Aorta (tissue), 5 donors: ENCODE results near the gene FUZ. TPM values are rescaled to one million over a fixed set of nuclear protein-coding genes. Genes with fewer than 3 reads are reported as not detected.

ENCODE experiments used
- ATAC-seq: fragments of 200-7000 bp; cut with Tn5 transposase; one replicate; pipeline ENCODE4 v1.9.1; 2022; ENCODE audit warnings: moderate library complexity; ENCODE audit not compliant: low FRiP score
- DNase-seq, 2 donors: peaks; one replicate each; pipeline ENCODE4 v3.0.0-alpha.2; 2020
- H3K27ac ChIP-seq, 2 donors: one replicate each; pipeline ENCODE4 v1.5.1; 2013; ENCODE audit warnings: low read length in 2 of 2, mild to moderate bottlenecking in 2 of 2, moderate library complexity in 2 of 2, control low read depth in 1 of 2, inconsistent platforms in 1 of 2, low read depth in 1 of 2
- H3K27me3 ChIP-seq, 2 donors: one replicate each; pipeline ENCODE4 v1.6.1; 2013; ENCODE audit warnings: control low read depth in 1 of 2, low read length in 1 of 2, mild to moderate bottlenecking in 1 of 2, moderate library complexity in 1 of 2; ENCODE audit not compliant: insufficient read depth in 2 of 2, control insufficient read depth in 1 of 2
- H3K36me3 ChIP-seq, 2 donors: one replicate each; pipeline ENCODE4 v1.6.1; 2013; ENCODE audit warnings: control low read depth in 1 of 2, low read length in 1 of 2, mild to moderate bottlenecking in 1 of 2; ENCODE audit not compliant: insufficient read depth in 2 of 2, control insufficient read depth in 1 of 2
- H3K4me1 ChIP-seq, 2 donors: one replicate each; pipeline ENCODE4 v1.6.1; 2013; ENCODE audit warnings: low read length in 2 of 2, control low read depth in 1 of 2, mild to moderate bottlenecking in 1 of 2, moderate library complexity in 1 of 2; ENCODE audit not compliant: insufficient read depth in 2 of 2, control insufficient read depth in 1 of 2
- H3K4me3 ChIP-seq, 2 donors: one replicate each; pipeline ENCODE4 v1.5.1; 2013; ENCODE audit warnings: low read length in 2 of 2, control low read depth in 1 of 2, mild to moderate bottlenecking in 1 of 2
- H3K9me3 ChIP-seq: one replicate; pipeline ENCODE4 v1.6.1; 2013; ENCODE audit warnings: mild to moderate bottlenecking, low read length; ENCODE audit not compliant: control insufficient read depth
- WGBS, 2 donors: extraction: QIAGEN DNeasy Blood & Tissue Kit; methylation state at CpG; one replicate each; pipeline ENCODE4 v1.1.7; 2013; 5-methylcytosine and 5-hydroxymethylcytosine counted together
- intact Hi-C, 2 donors: fragments of 100-400 bp; cut with DNase I; formaldehyde crosslinking; loops; one replicate each; pipeline versions ENCODE4 v1.14.2 to v1.15.0; 2022
- polyA plus RNA-seq, 2 donors: library from polyadenylated mRNA; stranded (reverse); fragments of 200-250 nt; gene quantifications; one replicate each; pipeline ENCODE4 v1.2.3, GENCODE V29; 2013
- total RNA-seq, 2 donors: library from RNA; stranded (reverse); fragmentation: NEBNext Ultra II Directional; extraction: Animal tissue kit (Norgen Biotek cat#: 25700); gene quantifications; one replicate each; pipeline ENCODE4 v1.2.1, GENCODE V29; 2021
- donor health status: healthy with polysubstance abuse.
- donor health status: Bipolar disorder and iron deficiency.
- donor health status: DM: no; HTN: no; CAD: no.
- donor health status: DM: no; HTN: no; CAD: no.
- donor health status: DM: yes; HTN: yes; CAD: no.

FUZ gene
- total and polyA plus RNA-seq, 4 donors: 9.3 to 27.8 (median 14.8) TPM

- 86% methylated on average over 19 to 20 of the region's 20 CpGs for WGBS, 2 donors
- H3K27ac ChIP-seq: peak overlapping the region in 1 of 2 donors; percentile 2
Measured at GRCh38 chr19:49807904-49808675, 5.0 kb downstream of the FUZ start.

DNA sequence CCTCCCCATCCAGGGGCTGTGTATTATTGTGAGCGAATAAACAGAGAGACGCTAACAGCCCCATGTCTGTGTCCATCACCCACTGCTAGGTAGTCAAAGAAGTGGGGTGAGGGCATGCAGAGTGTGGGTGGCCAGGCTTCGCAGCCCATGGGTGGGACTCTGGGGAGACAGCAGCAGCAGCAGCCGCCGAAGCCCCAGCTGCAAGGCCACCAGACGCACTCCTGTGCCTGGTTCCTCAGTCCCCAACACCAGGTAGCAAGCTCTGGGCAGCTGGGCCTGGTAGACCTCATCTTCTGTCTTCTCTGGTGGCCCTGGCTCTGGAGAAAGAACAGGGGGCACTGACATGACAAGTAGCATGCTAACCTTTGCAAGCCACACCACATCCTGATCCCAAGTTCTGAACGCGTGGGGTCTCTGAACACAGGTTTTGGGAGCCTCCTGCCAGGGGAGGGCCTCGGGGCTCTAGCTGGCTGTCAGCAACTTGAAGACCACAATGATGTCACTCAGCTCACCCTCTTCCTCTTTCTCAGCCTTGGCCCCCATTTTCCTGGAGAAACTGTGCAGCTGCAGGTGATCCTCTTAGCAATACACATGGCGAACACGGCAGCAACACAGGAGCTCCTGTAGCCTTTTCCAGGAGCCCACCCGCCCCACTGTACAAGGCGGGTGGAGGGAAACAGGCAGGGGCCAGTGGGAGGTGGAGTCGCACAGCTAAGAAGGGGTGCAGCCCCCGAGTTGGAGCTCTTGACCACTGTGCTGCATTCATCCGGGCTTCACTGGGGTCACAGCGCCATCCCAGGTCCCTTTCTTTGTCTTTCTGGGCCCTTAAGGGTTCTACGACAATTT, 5.8 kb downstream of the FUZ start:
- Histone ChIP-seq H3K4me1 (no peaks in the 10 kb centered on the region), H3K36me3 (peaks cover 0 to 2% of the 10 kb centered on the region in 2 donors), H3K9me3 (no peaks in the 10 kb centered on the region), H3K27me3 (no peaks in the 10 kb centered on the region), H3K4me3 (no peak overlapping the region), H3K27ac (no peak overlapping the region)
- 86 to 87% methylated on average over 18 of the region's 18 CpGs for WGBS, 2 donors
- intact Hi-C loops: loop anchor here (5.0 kb wide), 1 partner anchor 40 kb away; the partner anchor contains the start of gene AP2A1 (in 2 of the 2)
- ATAC-seq (no peak), DNase-seq (no peak)

More at GRCh38 chr19:49807904-49808675, 5.0 kb downstream of the FUZ start:
- Histone ChIP-seq H3K9me3 (no peaks in the 10 kb centered on the region), H3K36me3 (peaks cover 0 to 2% of the 10 kb centered on the region in 2 donors), H3K4me3 (no peak overlapping the region), H3K27me3 (no peaks in the 10 kb centered on the region), H3K4me1 (no peaks in the 10 kb centered on the region)
- intact Hi-C loops: loop anchor here (5.0 kb wide), 1 partner anchor 41 kb away; the partner anchor contains the start of gene AP2A1 (in 2 of the 2)
- ATAC-seq: no peak
- DNase-seq: no peak

DNA sequence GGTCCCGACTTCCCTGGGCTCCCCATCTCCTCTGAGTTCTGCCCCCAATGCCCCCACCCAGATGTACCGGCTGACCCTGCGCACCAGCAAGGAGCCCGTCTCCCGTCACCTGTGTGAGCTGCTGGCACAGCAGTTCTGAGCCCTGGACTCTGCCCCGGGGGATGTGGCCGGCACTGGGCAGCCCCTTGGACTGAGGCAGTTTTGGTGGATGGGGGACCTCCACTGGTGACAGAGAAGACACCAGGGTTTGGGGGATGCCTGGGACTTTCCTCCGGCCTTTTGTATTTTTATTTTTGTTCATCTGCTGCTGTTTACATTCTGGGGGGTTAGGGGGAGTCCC, 6.5 kb downstream of the FUZ start:
- Histone ChIP-seq H3K36me3 (peaks cover 0 to 2% of the 10 kb centered on the region in 2 donors), H3K4me1 (no peaks in the 10 kb centered on the region), H3K9me3 (no peaks in the 10 kb centered on the region), H3K27me3 (no peaks in the 10 kb centered on the region), H3K4me3 (no peak overlapping the region), H3K27ac (no peak overlapping the region)
- 88 to 91% methylated on average over 8 of the region's 8 CpGs for WGBS, 2 donors
- ATAC-seq (no peak), DNase-seq (no peak)
- intact Hi-C loops: loop anchor here (5.0 kb wide), 1 partner anchor 39 kb away; the partner anchor contains the start of gene AP2A1 (in 2 of the 2)

DNA sequence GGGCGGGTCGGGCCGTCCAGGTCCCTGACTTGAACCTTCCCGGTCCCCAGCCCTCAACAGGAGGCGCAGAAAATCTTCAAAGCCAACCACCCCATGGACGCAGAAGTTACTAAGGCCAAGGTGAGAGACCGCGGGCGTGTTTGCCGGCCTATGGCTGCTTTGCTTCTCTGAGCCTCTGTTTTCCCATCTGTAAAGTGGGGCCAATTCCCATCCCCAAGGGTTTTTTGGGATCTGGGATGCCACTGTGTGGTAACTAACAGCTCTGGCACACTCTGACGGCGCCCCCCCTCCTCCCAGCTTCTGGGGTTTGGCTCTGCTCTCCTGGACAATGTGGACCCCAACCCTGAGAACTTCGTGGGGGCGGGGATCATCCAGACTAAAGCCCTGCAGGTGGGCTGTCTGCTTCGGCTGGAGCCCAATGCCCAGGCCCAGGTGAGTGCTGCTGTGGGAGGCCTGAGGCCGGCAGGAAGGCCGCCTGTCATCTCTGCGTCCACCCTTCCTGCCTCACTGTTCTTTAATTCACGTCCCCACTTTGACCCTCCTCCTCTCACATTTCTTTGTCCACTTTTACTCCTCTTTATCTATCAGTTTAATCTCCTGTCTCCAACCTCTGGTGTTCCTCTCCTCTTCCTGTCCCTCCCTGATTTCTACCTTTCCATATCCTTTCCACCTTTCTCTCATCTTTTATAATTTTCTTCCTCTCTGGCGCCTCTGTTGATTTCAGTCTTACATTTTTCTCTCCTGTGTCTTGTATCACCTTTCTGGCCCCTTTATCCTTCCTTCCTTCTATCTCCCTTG, 7.1 kb downstream of the FUZ start:
- H3K36me3 ChIP-seq: peaks cover 0 to 4% of the 10 kb centered on the region in 2 donors
- H3K4me1 ChIP-seq: no peaks in the 10 kb centered on the region
- WGBS, 2 donors: 80 to 83% methylated on average over 20 of the region's 20 CpGs

GRCh38 chr19:49803529-49803856, 9.6 kb downstream of the FUZ start:
- no peak for DNase-seq
- Histone ChIP-seq H3K27me3 (no peaks in the 10 kb centered on the region), H3K4me1 (no peaks in the 10 kb centered on the region), H3K9me3 (no peaks in the 10 kb centered on the region), H3K36me3 (peaks cover 0 to 9% of the 10 kb centered on the region in 2 donors), H3K4me3 (no peak overlapping the region), H3K27ac (no peak overlapping the region)
- 90% methylated on average over 6 of the region's 6 CpGs for WGBS, 2 donors
- ATAC-seq: no peak
- intact Hi-C loops: no loop called here

More for the DNA sequence above, 7.1 kb downstream of the FUZ start:
- Histone ChIP-seq H3K27me3 (no peaks in the 10 kb centered on the region), H3K4me3 (no peak overlapping the region), H3K9me3 (no peaks in the 10 kb centered on the region), H3K27ac (no peak overlapping the region)
- ATAC-seq (no peak), DNase-seq (no peak)
- intact Hi-C loops: loop anchor here (5.0 kb wide), 1 partner anchor 39 kb away; the partner anchor contains the start of gene AP2A1 (in 2 of the 2)

DNA sequence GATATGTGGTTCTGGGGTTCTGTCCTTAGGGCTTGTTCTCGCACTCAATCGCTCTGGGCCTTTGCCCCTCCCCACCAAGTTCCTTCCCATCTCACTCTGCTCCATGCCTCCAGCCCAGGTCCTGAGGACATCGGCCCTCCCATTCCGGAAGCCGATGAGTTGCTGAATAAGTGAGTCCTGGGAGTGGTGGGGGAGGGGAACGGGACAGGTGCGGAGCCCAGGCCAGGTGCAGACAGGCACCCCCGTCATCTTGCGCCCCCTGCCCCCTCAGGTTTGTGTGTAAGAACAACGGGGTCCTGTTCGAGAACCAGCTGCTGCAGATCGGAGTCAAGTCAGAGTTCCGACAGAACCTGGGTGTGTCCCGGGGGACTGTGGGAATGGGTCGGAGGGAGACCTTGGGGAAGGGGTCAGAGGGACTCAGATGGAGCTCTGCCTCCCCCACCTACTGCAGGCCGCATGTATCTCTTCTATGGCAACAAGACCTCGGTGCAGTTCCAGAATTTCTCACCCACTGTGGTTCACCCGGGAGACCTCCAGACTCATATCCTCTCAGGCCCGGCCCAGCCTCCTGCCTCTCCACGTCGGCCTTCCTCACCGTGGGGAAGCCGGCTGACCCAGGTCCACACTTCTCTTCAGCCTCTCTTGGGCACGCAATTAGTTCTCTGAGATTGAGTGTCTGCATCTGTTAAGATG, 10.1 kb downstream of the FUZ start:
- ATAC-seq: no peak
- Histone ChIP-seq H3K4me3 (no peak overlapping the region), H3K9me3 (no peaks in the 10 kb centered on the region), H3K36me3 (peaks cover 0 to 9% of the 10 kb centered on the region in 2 donors), H3K4me1 (no peaks in the 10 kb centered on the region), H3K27ac (no peak overlapping the region), H3K27me3 (no peaks in the 10 kb centered on the region)
- no peak for DNase-seq
- intact Hi-C loops: no loop called here
- WGBS, 2 donors: 86 to 89% methylated on average over 24 of the region's 24 CpGs

GRCh38 chr19:49801966-49802661, 11.0 kb downstream of the FUZ start:
- ATAC-seq (peak; percentile 81), DNase-seq (peak; percentile 90 to 96)
- Histone ChIP-seq H3K36me3 (peaks cover 0 to 8% of the 10 kb centered on the region in 2 donors), H3K4me1 (no peaks in the 10 kb centered on the region), H3K9me3 (no peaks in the 10 kb centered on the region), H3K27ac (no peak overlapping the region), H3K27me3 (no peaks in the 10 kb centered on the region), H3K4me3 (no peak overlapping the region)
- 25 to 37% methylated on average over 32 to 37 of the region's 38 CpGs for WGBS, 2 donors
- intact Hi-C loops: no loop called here
